Femur (tissue), 1 donor: ENCODE results near the gene STX18.
A peak's percentile ranks its signal among the peaks of the same experiment; 100 is the strongest.
"Not testable (repeated sequence)": the region's sequence is repeated elsewhere in the genome, so short reads cannot be mapped to it uniquely, and the experiment has no call there.

Experiments used
- DNase-seq: peaks from one replicate; pipeline ENCODE4 v3.0.0-alpha.2; 2017

Gene STX18

DNA sequence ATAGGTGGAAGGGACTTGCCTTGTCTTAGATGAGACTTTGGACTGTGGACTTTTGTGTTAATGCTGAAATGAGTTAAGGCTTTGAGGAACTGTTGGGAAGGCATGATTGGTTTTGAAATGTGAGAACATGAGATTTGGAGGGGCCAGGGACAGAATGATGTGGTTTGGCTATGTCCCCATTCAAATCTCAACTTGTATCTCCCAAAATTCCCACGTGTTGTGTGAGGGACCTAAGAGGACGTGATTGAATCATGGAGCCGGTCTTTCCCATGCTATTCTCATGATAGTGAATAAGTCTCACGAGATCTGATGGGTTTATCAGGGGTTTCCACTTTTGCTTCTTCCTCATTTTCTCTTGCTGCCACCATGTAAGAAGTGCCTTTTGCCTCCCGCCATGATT is 10.2 kb upstream of the STX18 start:
- DNase-seq: not testable (repeated sequence)

DNA sequence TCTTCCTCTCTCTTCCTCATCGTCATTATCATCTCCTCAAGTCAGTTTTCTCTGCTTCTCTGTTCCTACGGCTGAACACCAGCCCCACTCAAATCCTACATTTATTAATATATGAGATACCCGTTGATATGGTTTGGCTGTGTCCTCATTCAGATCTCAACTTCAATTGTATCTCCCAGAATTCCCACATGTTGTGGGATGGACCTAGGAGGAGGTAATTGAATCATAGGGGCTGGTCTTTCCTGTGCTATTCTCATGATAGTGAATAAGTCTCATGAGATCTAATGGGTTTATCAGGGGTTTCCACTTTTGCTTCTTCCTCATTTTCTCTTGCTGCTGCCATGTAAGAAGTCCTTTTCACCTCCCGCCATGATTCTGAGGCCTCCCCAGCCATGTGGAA is 8.3 kb upstream of the STX18 start:
- not testable (repeated sequence) for DNase-seq

DNA sequence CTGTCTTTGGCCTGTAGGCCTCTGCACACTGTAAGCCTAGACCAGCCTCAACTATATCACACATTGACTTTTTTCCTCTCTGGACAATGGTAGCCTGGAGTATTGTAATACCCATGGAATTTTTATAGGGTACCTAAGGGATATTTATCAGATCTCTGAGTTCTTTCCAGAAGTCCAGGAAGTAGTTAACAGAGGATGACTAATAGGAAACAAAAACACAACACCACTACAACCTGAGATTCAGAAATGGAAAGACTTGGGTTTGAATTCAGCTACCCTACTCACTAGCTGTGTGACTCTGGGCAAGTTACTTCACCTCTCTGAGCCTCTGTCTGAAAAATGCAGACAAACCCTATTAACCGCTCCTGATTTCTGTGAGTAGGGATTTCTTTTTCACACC is 7.7 kb upstream of the STX18 start:
- DNase-seq: no peak

DNA sequence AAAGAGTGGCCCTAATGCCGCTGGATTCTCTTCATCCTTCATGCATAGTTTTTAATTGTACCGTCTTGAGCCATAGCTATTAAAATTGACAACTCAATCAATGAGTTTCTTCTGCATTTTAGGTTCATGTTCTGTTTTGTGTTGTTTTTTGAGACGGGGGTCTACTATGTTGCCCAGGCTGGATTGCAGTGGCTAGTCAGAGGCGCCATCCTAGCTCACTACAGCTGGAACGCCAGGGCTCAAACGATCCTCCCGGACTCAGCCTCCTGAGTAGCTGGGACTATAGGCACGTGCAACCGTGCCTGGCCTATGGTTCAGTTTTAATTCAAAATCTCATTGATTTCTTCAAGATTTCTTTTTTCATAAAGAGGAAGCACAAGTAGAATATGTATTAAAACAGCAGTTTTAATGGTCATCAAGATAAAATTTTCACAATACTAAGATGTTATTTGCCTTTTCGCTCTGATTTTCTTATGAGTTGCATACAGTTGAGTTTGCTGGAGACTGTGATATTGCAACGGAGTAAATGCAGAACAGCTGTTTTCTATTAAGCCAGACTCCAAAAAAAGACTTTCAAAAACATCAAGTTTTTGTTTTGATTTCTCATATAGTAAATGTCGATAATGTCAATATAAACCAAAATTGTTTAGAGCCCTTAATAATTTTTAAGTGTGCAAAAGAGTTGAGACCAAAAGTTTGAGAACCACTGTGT is 1.1 kb upstream of the STX18 start:
- no peak for DNase-seq

DNA sequence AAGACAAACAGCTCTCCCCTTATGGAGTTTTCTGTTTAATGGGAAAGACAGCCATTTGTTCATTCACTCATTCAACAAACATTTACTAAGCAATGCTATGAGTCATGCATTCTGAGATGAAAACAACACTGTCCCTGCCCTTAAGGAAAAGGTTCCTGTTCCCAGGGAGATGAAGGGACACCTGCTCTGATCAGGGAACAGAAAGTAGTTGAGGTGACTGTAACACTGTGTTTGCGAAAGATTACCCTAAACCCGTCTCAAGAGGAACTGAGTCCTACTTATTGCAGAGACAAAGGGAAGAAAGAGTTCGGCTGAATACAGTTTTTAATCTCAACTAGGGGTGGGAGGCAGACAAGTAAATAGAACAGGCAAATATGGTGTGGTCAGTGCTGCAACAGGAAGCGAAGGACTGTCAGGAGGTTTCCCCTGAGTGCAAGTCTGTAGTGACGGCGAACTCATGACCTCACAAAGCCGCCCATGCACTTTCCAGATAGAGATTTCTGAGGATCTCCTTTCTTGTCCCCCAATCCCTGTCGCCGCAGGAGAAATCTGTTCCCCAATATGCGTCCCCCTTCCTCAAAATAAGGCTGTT is 712 bp downstream of the STX18 start:
- DNase-seq: peak; percentile 50

DNA sequence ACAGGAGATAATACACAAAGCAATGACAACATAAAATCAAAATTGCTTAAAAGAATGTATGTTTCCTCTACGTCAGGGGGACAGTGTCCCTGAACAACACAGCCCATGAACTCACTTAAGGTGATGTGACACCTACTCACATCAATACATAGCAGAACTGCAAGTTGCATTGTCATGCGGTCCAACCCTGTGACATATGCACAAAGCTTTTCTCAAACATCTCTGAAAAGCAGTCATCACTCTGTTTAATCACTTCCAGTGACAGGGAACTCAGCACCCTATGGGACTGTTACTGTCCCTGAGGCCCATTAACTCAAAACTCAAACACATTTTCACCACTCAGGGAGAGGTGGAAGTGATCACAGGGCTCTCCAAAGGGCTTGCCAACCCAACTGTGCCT is 2.4 kb downstream of the STX18 start:
- DNase-seq: no peak

DNA sequence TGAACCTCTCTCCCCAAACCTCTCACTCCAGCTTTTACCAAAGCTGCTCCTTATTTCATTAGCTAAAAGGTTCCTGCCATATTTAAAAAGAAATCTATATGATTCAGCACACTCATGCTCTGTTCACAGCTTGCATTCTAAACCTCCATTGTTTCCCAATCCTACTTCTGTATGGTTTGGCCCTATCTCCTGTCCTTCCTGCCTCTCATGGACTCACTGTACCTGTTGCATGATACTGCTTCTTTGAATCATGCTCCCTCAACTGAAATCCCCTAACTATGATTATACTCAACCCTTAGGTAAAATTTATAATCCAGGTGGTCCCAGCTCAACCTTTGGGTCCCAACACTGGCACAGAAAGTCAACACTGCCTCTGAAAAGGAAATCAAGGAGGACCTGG is 6.3 kb downstream of the STX18 start:
- DNase-seq: no peak

DNA sequence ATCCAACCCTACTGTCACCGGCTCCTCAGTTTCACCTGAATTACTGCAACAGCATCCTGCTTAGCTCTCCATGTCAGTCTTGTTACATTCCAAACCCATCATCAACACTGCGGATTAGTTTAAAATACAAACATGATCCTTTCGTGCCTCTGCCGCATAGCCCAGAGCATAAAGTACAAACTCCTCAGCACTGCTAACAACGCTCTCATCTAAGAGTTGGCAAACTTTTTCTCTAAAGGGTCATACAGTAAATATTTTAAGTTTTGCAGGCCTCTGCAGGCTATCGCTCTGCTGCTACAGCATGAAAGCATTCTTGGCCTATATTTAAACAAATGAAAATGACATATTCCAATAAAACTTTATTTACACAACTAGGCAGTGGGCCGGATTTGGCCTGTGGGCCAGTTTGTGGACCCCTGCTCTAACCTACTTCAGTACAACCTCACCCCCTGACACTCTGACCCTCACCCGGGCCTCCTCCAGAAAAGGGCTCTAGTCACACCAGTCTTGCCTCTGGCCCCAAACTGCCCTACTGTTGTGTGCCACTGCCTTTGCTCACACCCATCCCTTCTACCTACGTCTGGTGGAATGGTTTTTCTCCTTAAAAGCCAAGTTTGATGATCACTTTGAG is 7.2 kb downstream of the STX18 start:
- DNase-seq: no peak

DNA sequence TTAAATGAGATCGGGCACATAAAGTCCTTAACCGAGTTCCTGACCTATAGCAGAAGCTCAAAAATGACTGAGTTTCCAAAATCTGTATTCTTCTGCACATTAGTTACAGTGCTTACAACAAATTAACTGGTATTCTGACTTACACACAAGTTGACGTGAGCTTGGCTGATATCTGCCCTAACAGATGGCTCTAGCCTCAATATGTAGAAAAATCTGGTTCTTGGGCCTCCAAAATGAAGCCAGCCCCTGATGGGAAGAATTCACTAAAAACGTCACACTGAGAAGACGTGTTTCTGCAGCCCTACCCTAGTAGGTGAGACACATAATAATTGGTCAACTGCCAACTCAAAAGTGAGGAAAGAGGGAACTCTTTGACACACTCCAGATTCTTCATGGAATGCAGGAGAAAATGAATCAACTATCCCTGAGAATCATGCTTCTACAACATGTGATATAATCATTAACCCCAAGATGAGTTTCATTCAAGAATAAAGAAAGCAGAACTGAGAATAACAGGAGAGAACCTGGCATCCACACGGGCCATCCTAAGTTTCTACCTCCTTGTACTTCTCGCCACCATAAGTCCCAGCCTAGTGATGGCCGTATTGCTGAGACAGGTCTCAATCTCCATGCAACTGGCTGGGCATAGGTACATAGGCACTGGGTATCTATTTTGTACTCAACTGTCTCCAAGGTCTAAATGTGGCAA is 8.2 kb downstream of the STX18 start:
- no peak for DNase-seq

DNA sequence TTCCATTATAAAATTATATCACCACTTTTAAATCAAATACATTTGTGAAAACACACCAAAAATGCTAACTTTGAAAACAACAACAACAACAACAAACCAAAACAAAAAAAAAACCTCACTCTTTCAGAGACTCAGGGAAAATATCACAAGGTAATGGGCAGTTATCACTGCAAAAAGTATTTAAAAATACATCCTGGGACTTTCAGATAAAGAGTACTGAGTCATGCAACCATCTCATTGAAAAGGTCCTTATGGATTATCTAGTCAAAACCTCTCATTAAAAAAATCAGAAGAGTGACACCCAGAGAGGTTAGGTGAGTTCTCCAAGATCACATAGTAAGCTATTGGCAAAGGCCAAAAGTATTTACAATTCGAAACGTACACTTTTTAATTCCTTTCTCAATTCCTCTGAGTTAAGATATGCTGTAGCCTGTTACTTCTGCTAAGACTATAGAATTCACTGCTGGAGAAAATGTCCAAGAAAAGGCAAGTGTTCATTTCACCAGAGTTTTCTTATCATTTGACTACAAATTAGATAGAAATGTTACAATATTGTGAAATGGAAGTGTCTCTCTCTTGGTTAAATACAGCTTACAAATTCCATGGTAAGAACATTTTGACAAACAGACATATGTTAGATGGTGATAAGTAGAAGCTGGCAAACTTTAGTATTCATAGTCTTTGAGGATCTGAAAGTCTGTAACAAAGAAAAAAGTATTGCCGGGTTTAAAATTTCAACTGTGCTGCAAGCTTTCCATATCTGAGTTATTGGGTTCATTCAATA is 9.3 kb downstream of the STX18 start:
- DNase-seq: no peak

DNA sequence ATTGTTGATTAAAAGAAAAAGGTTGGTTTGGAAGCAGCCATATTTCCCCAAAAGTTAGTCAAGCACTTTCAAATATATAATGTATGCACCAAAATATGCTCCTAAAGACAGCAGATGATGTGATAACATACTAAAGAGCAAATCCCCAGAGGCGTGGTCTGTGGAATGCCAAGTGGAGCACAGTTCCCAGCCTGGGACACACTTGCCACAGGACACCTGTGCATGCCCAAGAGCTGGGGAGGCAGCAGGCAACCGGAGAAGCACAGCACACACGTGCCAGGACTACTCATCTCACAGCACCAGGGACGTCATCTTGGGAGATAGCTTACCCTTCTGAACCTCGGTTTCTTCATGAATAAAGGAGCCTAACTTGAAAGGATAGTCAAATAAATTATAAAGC is 12.5 kb downstream of the STX18 start:
- no peak for DNase-seq

DNA sequence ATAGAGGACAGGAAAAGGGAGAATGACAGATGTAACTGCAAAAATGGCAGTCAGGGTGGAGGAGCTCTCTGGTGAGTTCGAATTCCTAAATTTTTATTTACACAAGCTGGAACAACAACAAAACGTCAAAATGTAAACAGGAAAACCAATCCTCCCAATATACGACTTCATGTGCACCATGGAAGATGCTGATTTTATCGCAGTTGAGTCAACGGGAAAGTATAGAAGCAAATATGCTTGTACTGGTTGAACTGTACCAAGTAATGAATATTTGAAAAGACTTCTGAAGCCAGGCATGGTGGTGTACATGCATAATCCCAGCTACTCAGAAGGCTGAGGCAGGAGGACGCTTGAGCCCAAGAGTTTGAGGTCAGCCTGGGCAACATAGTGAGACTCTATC is 15.4 kb downstream of the STX18 start:
- DNase-seq: no peak

DNA sequence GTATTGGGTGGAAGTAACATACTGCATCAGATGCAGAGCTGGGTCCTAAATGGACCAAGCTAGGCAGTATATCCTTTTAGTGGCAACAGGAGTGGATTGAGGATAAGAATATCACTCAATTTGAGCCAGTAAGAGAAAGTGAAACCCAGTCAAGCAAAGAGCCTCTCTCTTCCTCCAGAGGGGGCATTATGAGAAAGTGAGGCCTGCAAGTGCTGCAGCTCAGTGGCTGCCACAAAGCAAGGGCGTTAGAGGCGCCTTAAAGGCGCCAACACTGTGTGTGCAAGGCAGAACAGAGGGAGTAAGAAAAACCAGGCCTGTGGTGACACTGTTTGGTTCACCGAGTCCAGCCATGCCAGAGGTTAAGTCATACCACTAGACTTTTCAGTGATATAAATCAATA is 17.5 kb downstream of the STX18 start:
- no peak for DNase-seq

DNA sequence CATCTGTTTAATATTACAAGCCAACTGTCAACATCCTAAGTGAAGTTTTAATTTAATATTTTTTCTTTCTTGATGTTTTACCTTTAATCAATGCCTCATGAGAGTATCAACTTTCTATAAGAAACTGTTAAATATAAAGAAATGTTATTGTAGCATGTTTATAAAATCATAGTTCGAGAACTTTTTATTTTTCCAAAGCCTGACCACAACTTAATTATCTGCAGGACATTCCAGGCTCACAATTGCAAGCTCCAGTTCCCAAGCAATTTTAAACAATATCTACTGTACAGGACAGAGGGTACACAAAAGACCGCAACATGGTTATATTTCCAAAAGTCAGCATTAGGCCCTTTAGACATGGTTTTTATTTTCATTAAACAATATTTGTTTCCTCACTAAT is 20.1 kb downstream of the STX18 start:
- no peak for DNase-seq

DNA sequence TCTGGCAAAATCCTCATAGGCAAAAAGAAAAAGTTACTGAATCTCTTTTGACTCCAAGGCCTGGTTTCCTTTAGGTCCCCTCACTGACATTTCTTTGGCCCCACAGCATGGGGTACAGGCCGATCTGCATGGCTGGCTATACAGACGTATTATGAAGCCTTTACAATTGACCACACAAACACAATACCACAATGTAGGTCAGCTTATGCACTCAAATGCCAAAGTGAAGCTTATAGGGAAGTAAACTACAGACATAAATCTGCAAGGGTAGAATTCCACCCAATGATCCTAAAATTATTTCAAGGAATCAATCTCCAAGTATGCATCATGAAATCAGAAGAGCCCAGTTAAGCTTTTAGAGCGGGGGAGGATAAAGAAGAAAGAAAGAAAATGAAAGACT is 20.7 kb downstream of the STX18 start:
- DNase-seq: no peak

DNA sequence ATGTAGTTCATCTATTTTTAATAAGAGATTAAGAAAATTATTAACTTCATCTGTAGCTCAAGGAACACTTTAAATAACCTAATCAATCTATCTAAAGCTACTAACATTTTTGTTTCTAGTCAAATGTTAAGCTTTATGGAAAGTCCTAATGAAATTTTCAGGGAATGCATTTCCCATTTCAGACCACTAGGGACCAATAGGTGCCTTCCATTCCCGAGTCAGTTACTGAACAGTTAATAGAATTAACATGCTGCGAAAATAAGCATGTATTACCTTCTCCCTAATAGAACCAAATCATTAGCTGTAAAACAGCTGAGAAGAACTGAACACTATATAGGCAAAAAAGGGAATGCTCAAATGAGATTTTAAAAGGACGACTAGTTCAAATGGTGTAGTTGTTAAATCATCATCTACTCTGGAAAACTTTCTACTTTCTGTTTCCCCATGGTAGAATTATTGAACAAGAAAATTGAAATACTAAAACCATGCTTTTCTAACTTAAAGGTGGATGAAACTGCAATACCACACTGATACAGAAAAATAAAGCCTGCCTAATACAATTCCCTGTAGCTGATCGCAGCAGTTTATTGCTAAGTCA is 22.5 kb downstream of the STX18 start:
- no peak for DNase-seq

DNA sequence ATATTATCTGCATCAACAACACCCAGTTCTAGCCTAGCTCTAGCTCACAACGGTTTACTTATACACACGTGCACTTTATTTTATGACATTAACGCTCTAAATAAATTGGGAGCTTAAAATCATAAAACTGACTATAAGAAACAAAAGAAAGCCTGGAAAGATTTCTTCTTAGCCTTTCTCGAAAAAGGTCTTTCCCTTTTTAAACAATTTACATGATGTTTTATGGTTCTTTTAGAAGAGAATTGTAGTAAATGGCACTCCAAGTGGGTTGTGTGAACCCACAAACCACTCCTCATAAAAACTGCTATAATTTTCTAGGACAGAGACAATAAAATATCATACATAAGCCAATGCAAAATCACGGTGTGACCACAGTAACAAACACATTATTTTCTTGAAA is 23.1 kb downstream of the STX18 start:
- DNase-seq: no peak

DNA sequence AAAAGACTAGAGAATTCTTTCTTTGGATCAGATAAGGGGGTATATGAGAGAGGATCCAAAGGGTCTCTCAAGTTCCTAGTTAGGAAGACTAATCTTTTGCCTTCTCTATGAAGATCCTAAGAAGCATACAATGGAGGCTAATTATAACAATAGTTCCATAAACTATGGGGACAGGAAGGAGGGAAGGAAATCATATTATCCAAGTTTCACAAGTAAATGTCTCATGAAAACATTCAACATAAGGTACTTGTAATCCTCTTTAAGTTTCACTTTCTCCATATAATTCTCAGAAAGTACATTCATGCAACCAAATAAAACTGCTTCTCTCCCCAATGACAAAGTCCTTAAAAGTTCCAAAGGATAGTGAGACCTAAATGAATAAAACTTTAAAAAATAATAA is 27.1 kb downstream of the STX18 start:
- DNase-seq: no peak

DNA sequence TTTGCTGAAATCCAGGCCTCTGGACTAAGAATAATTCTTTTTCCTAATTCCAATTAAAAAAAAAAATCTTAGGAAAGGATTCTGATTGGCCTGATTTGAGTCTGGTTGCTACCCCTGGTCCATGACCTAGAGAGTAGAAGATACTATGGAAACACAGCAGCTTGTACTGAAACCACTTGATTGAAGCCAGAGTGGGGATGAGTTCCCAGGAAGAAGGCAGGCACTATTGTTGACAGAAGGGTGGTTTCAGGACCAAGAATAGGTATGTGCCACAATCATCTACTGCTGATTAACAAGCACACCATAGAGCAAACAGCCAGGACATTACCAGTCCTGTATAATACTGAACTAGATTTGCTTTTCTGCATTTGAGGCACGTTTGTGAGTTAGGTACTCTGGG is 29.6 kb downstream of the STX18 start:
- DNase-seq: no peak

DNA sequence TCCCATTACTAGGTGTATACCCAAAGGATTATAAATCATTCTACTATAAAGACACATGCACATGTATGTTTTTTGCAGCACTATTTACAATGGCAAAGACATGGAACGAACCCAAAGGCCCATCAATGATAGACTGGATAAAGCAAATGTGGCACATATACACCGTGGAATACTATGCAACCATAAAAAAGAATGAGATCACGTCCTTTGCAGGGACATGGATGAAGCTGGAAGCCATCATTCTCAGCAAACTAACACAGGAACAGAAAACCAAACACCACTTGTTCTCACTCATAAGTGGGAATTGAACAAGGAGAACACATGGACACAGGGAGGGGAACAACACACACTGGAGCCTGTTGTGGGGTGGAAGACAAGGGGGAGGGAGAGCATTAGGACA is 31.2 kb downstream of the STX18 start:
- DNase-seq: not testable (repeated sequence)

DNA sequence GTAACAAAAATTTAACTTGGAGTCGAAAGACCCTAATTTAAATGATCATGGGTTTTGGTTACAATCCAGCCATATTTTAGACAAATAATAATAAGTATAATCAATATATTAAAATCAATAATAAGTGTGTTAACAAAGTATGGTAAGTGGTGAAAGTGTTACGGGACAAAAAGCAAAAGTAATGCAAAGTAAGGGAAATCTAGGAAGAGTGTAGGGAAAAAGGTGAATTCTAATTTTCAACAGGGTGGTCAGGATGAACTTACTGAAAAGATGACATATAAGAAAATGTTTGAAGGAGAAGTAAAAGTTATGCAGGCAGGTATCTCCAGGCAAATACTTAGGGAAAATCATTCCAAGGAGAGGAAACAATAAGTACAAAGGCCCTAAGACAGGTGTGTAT is 32.3 kb downstream of the STX18 start:
- no peak for DNase-seq

DNA sequence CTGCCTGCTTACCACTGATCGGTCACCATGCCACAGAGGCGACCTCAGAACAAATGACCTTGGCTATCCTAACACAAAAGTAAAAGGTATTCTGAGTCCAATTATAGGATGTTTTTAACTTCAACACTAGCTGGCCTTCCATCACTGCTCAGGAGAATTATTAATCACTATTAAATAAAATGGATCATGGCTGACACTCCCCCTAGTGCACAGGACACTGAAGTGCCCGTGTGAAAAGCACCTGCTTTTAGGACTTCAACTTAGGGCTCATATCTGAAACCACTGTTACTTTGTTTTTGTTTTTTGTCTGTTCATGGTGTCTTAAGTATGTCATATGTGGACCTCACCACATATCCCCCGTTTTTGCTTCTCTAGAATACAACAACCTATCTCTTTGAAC is 33.9 kb downstream of the STX18 start:
- no peak for DNase-seq

DNA sequence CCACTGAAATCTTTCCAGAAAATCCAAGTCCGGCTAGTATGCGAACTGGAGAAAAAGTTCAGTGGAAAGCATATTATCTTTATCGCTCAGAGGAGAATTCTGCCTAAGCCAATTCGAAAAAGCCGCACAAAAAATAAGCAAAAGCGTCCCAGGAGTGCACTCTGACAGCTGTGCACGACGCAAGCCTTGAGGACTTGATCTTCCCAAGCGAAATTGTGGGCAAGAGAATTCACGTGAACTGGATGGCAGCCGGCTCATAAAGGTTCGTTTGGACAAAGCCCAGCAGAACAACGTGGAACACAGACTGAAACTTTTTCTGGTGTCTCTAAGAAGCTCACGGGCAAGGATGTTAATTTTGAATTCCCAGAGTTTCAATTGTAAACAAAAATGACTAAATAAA is 34.4 kb downstream of the STX18 start:
- no peak for DNase-seq
